Cardiac fibroblast (primary cell): ENCODE results near the gene OTUD7B.
"Not testable (repeated sequence)": the region's sequence is repeated elsewhere in the genome, so short reads cannot be mapped to it uniquely, and the experiment has no call there.

Source experiments
- DNase-seq, 2 donors: peaks; one replicate each; pipeline versions ENCODE4 v3.0.0 to v3.0.0-alpha.2; 2010; ENCODE audit warnings: low read depth in 2 of 2
- H3K4me3 ChIP-seq, 2 donors: replicated peaks in 1 of 2; 1 replicate in 1 of 2; 2 replicates in 1 of 2; pipeline ENCODE4 v1.5.1; 2011; ENCODE audit warnings: low read depth in 2 of 2, low read length in 2 of 2, mild to moderate bottlenecking in 2 of 2, moderate library complexity in 1 of 2
- CTCF ChIP-seq: IDR thresholded peaks from one replicate; pipeline ENCODE4 v1.5.1; 2011; ENCODE audit warnings: low read depth, mild to moderate bottlenecking, low read length, inconsistent platforms

The OTUD7B gene

GRCh38 chr1:149940427-149940826, 70.1 kb downstream of the OTUD7B start:
- DNase-seq = no peak
- TF ChIP-seq CTCF = no peak
- no peak overlapping the region for H3K4me3 ChIP-seq

- not testable (repeated sequence) for DNase-seq
- H3K4me3 ChIP-seq = peak overlapping the region in 1 of 2 donors; percentile 34
These were observed 71.9 kb downstream of the OTUD7B start for GRCh38 chr1:149938668-149939003.

GRCh38 chr1:149937759-149938158, 72.8 kb downstream of the OTUD7B start:
- H3K4me3 ChIP-seq = no peak overlapping the region
- no peak for TF ChIP-seq CTCF
- DNase-seq = no peak

- DNase-seq = peak; percentile 41 to 60
- peak overlapping the region; percentile 68 to 82 for H3K4me3 ChIP-seq
- TF ChIP-seq CTCF = no peak
These were observed 73.4 kb downstream of the OTUD7B start for GRCh38 chr1:149936992-149937705.

GRCh38 chr1:149936170-149936991, 74.1 kb downstream of the OTUD7B start, which contains the start of gene MTMR11:
Gene MTMR11 (minus strand): TSS chr1:149936879. CDS start chr1:149936647, 232 bp downstream.
- H3K4me3 ChIP-seq = peak within 1 kb of the TSS; percentile 68 to 82
- peak; percentile 46 to 48 for DNase-seq
- no peak for TF ChIP-seq CTCF

GRCh38 chr1:149934356-149934755, 76.2 kb downstream of the OTUD7B start:
- DNase-seq = no peak
- H3K4me3 ChIP-seq = no peak overlapping the region
- no peak for TF ChIP-seq CTCF

- TF ChIP-seq CTCF = no peak
These were observed 77.3 kb downstream of the OTUD7B start for GRCh38 chr1:149933208-149933607.

More at GRCh38 chr1:149933208-149933607, 77.3 kb downstream of the OTUD7B start:
- H3K4me3 ChIP-seq = no peak overlapping the region
- no peak for DNase-seq
